ENCODE results near the gene SOD2.
"Not testable (repeated sequence)": the region's sequence is repeated elsewhere in the genome, so short reads cannot be mapped to it uniquely, and the experiment has no call there.

The SOD2 gene

GRCh38 chr6:159715605-159716004, 22.6 kb upstream of the SOD2 start:
- no peak for DNase-seq

- DNase-seq, result no peak
Observed at GRCh38 chr6:159715166-159715565, 22.1 kb upstream of the SOD2 start.

GRCh38 chr6:159714404-159714803, 21.4 kb upstream of the SOD2 start:
- no peak for DNase-seq

GRCh38 chr6:159713984-159714383, 20.9 kb upstream of the SOD2 start:
- DNase-seq, result no peak

- DNase-seq, result not testable (repeated sequence)
Observed at GRCh38 chr6:159712389-159712788, 19.3 kb upstream of the SOD2 start.

- not testable (repeated sequence) for DNase-seq
Observed at GRCh38 chr6:159710603-159711002, 17.6 kb upstream of the SOD2 start.

GRCh38 chr6:159701413-159701999, 8.5 kb upstream of the SOD2 start:
- peak; percentile 69 for DNase-seq

- no peak for DNase-seq
Observed at GRCh38 chr6:159700970-159701369, 7.9 kb upstream of the SOD2 start.

- DNase-seq, result no peak
Observed at GRCh38 chr6:159695984-159696383, 2.9 kb upstream of the SOD2 start.

GRCh38 chr6:159693894-159694545, 979 bp upstream of the SOD2 start:
- no peak for DNase-seq

GRCh38 chr6:159692303-159693127, 526 bp downstream of the SOD2 start:
- DNase-seq, result no peak

GRCh38 chr6:159691963-159692287, 1.1 kb downstream of the SOD2 start:
- DNase-seq, result no peak

GRCh38 chr6:159691133-159691962, 1.7 kb downstream of the SOD2 start:
- DNase-seq, result peak; percentile 55

GRCh38 chr6:159690135-159690534, 2.9 kb downstream of the SOD2 start:
- DNase-seq, result not testable (repeated sequence)

GRCh38 chr6:159689001-159689400, 4.0 kb downstream of the SOD2 start:
- no peak for DNase-seq

GRCh38 chr6:159688266-159688905, 4.7 kb downstream of the SOD2 start:
- no peak for DNase-seq

- DNase-seq, result no peak
Observed at GRCh38 chr6:159687341-159687740, 5.7 kb downstream of the SOD2 start.

- no peak for DNase-seq
Observed at GRCh38 chr6:159686703-159687102, 6.3 kb downstream of the SOD2 start.

GRCh38 chr6:159686040-159686439, 7.0 kb downstream of the SOD2 start:
- DNase-seq, result no peak

GRCh38 chr6:159684013-159684304, 9.1 kb downstream of the SOD2 start:
- DNase-seq, result no peak

GRCh38 chr6:159682810-159683209, 10.2 kb downstream of the SOD2 start:
- DNase-seq, result no peak

GRCh38 chr6:159682295-159682694, 10.7 kb downstream of the SOD2 start:
- no peak for DNase-seq

Measured in amniotic stem cell (primary cell).